ENCODE measurements around the gene CSNK2A3. TPM values are rescaled to one million over a fixed set of nuclear protein-coding genes. Genes with fewer than 3 reads are reported as not detected.
"Not testable (repeated sequence)": the region's sequence is repeated elsewhere in the genome, so short reads cannot be mapped to it uniquely, and the experiment has no call there.

CSNK2A3 gene
- 1 to 10 TPM; 1.7 to 2.1 TPM for total RNA-seq

DNA sequence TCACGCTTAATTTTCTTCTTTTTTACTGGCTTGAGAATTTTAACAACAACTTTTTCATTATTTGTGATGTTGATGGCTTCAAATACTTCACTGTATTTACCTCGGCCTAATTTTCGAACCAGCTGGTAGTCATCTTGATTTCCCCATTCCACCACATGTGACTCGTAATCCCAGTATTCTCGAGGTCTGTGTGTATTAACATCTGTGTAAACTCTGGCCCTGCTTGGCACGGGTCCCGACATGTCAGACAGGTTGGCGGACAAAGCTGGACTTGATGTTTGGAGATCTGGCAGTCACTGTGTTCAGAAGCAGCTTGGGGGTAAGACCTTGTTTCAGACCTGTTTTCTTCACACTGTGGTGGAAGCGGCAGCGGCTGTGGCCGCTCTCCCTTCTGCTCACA lies at the start of gene CSNK2A3:
Gene CSNK2A3, minus strand, starts transcription at position 373 of the 400 bp plus-strand sequence. Its CDS starts 131 bp downstream, at position 242.
- H3K9me3 Mint-ChIP-seq (ENCODE audit: low read depth); H3K36me3 Mint-ChIP-seq (ENCODE audit: low read depth); H3K4me1 Mint-ChIP-seq; CTCF ChIA-PET; H3K27ac Mint-ChIP-seq; DNase-seq; ATAC-seq; intact Hi-C loops (cut with DNase I, micrococcal nuclease); POLR2A ChIA-PET; H3K4me3 Mint-ChIP-seq: not testable (repeated sequence)
- peaks cover 11% of the 10 kb centered on the region for H3K27me3 Mint-ChIP-seq

DNA sequence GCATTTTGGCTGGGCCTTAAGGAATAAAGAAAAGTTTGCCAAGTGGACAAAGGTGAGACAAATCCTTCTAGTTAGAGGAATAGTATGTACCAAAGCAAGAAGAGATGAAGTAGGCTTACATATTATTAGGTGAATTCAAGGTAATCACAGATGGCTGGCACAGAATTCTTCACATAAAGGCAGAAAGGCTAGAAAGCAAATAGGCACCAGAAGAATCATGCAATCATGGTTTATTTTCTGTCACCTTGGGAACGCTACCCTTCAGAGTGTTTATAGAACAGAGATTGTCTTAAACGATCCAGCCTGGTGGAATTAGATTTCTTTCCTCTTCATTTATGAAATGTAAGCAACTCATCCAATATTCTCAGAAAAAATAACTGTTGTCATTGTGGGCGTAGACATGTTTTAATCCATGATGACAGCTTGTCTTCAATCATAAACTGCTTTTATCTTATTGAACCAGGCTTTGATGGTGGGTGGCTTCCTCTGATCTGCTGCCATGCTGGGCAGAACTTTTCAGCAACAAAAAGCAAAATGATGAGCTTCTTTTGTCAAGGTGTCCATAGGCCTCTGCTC lies 49.0 kb upstream of the CSNK2A3 start:
- intact Hi-C loops (cut with DNase I, micrococcal nuclease): loop anchor here in 1 of 2 experiments (1.0 kb wide), 1 partner anchor 385 kb away; no protein-coding TSS in a partner anchor
- no peak for ATAC-seq
- Mint-ChIP-seq H3K36me3 (ENCODE audit: low read depth) (no peaks in the 10 kb centered on the region), H3K9me3 (ENCODE audit: low read depth) (no peaks in the 10 kb centered on the region), H3K27me3 (peaks cover 6% of the 10 kb centered on the region), H3K4me1 (no peaks in the 10 kb centered on the region), H3K27ac (no peak overlapping the region), H3K4me3 (no peak overlapping the region)
- DNase-seq: no peak
- ChIA-PET CTCF (no interaction called here), POLR2A (no interaction called here)

DNA sequence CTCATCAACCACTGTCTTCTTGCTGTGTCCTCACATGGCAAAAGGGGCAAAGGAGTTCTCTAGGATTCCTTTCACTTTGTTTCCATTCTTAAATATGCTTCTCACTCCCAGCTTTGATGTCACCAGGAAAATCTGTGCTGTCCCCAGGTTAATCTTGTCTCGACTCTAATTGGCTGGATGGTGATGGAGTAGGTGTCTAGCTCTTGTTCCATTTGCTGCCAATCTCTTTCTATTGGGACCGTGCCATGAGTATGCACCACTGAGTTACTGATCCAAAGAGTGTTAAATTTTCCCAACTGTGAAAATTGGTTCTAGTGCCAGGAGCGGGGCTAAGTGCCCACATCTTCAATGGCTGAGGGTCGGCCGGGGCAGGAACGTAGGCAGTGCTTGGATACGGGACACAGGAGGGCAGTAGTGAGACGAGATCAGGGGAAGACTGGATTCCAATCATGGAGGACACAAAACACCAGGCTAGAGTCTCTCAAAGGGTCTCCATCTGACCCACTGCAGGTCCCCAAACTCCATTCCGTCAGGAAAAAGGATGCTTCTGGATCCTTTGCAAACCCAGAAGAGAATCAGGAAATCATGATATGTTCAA lies 47.7 kb upstream of the CSNK2A3 start:
- intact Hi-C loops (cut with DNase I, micrococcal nuclease): loop anchor here in 1 of 2 experiments (1.0 kb wide), 1 partner anchor 387 kb away; no protein-coding TSS in a partner anchor
- Mint-ChIP-seq H3K9me3 (ENCODE audit: low read depth) (no peaks in the 10 kb centered on the region), H3K36me3 (ENCODE audit: low read depth) (no peaks in the 10 kb centered on the region), H3K27ac (no peak overlapping the region), H3K4me3 (no peak overlapping the region), H3K4me1 (no peaks in the 10 kb centered on the region), H3K27me3 (peaks cover 10% of the 10 kb centered on the region)
- ChIA-PET POLR2A (interaction anchor here (0.7 kb wide), 1 partner anchor 137 kb away, joined by 3 read pairs; no protein-coding TSS in a partner anchor), CTCF (interaction anchor here (0.8 kb wide), 1 partner anchor 133 kb away, joined by 3 read pairs; no protein-coding TSS in a partner anchor)
- peak; percentile 20 for DNase-seq
- ATAC-seq: no peak

DNA sequence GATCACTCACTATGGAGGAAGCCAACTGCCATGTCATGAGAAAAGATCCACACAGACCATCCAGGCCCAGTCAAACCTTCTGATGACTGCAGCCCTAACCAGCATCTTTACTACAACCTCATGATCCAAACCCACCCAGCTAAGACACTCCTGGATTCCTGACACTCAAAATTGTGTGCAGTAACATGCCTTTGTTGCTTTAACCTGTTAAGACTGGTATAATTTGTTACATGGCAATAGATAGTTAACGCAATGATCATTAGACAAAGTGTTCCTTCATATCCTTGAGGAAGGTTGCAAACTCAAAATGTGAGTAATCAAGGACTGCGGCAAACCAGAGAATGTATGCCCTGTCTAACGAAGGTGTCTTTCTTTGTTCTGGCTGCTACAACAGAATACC lies 47.1 kb upstream of the CSNK2A3 start:
- intact Hi-C loops (cut with DNase I, micrococcal nuclease): no loop called here
- peaks cover 12% of the 10 kb centered on the region for H3K27me3 Mint-ChIP-seq
- ChIA-PET POLR2A (no interaction called here), CTCF (interaction anchor here (0.8 kb wide), 1 partner anchor 133 kb away, joined by 3 read pairs; no protein-coding TSS in a partner anchor)
- ATAC-seq (no peak), DNase-seq (no peak)
- H3K4me3 Mint-ChIP-seq: no peak overlapping the region
- no peaks in the 10 kb centered on the region for H3K4me1 Mint-ChIP-seq
- H3K36me3 Mint-ChIP-seq (ENCODE audit: low read depth): no peaks in the 10 kb centered on the region
- no peaks in the 10 kb centered on the region for H3K9me3 Mint-ChIP-seq (ENCODE audit: low read depth)
- no peak overlapping the region for H3K27ac Mint-ChIP-seq

DNA sequence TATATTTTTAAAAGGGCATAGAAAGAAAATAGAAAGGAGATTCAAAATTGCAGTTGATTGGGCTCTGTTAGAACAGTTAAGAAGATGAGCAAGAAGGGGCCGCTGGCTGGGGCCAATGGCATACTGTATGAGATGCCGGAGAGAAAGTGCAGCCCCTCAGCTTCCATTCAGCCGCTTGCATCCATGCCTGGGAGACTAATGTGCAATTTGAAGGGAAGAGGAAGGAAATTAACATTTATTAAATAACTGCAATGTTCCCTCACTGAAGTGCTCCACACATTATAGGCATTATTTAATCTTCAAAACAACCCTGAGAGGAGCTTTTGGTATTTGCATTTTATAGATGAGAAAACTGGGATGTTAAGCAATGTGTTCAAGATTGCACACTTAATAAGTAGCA lies 44.7 kb upstream of the CSNK2A3 start:
- Mint-ChIP-seq H3K4me3 (no peak overlapping the region), H3K36me3 (ENCODE audit: low read depth) (no peaks in the 10 kb centered on the region), H3K9me3 (ENCODE audit: low read depth) (no peaks in the 10 kb centered on the region), H3K27ac (no peak overlapping the region), H3K4me1 (no peaks in the 10 kb centered on the region), H3K27me3 (peaks cover 8% of the 10 kb centered on the region)
- ChIA-PET CTCF (no interaction called here), POLR2A (no interaction called here)
- ATAC-seq (no peak), DNase-seq (no peak)
- intact Hi-C loops (cut with DNase I, micrococcal nuclease): no loop called here

DNA sequence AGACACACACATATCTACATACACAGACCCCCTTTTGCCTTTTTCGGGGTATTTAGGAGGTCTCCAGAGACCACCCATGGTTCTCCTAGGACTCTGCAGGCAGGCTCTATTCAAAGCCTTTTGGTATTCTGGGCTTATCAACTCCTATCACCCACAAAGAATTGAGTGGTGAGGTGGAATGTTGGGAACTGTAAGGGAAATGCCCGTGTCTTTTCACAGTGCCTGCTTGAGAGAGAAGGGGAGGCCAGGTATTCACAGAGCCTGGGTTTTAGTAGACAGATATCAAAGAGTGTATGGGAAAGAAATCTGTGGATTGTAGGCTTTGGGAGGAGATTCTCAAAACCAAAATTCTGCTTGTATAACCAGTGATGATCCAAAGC lies 44.0 kb upstream of the CSNK2A3 start:
- DNase-seq: no peak
- ATAC-seq: no peak
- H3K4me3 Mint-ChIP-seq: no peak overlapping the region
- POLR2A ChIA-PET: no interaction called here
- no peaks in the 10 kb centered on the region for H3K4me1 Mint-ChIP-seq
- no peaks in the 10 kb centered on the region for H3K36me3 Mint-ChIP-seq (ENCODE audit: low read depth)
- H3K27me3 Mint-ChIP-seq: peaks cover 6% of the 10 kb centered on the region
- intact Hi-C loops (cut with DNase I, micrococcal nuclease): no loop called here
- no peaks in the 10 kb centered on the region for H3K9me3 Mint-ChIP-seq (ENCODE audit: low read depth)
- CTCF ChIA-PET: interaction anchor here (0.7 kb wide), 1 partner anchor 11 kb away, joined by 4 read pairs; no protein-coding TSS in a partner anchor
- H3K27ac Mint-ChIP-seq: no peak overlapping the region

DNA sequence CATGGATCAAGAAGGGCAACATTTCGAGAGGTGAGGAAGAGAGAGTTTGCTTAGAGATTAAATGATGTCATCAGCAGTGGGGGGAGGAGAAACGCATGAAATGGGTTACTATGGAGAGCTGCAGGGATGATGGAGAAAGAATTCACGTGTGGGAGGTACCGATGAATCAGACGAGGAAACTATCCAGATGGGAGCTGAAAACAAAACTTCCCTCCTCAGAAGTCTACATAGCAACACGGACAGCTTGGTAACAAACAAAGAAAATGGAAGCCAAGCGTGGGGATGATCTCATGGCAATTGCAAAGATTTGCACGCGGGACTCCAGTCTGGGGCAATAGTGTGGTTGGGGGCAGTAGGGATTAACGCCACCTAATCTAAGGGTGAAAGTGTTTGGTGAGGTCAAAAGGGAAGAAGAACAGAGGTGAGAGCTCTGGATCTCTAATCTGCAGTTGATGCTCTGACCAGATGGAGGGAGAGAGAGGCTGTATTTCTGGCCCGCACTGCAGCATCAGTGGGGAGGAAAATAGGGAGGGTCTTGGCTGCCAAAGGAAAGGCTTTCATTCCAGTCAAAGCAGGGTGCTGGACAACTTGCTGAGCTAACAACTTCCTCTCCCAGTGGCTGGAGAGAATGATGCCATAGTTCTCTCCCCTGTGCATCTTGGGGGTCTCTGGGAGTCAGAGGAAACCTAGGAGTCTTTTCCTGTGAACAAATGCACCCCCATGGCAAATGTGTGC lies 43.4 kb upstream of the CSNK2A3 start:
- intact Hi-C loops (cut with DNase I, micrococcal nuclease): no loop called here
- CTCF ChIA-PET: interaction anchor here (0.7 kb wide), 1 partner anchor 10 kb away, joined by 4 read pairs; no protein-coding TSS in a partner anchor
- H3K27me3 Mint-ChIP-seq: peaks cover 6% of the 10 kb centered on the region
- no peaks in the 10 kb centered on the region for H3K9me3 Mint-ChIP-seq (ENCODE audit: low read depth)
- POLR2A ChIA-PET: no interaction called here
- no peak overlapping the region for H3K4me3 Mint-ChIP-seq
- no peak overlapping the region for H3K27ac Mint-ChIP-seq
- DNase-seq (no peak), ATAC-seq (no peak)
- no peaks in the 10 kb centered on the region for H3K4me1 Mint-ChIP-seq
- H3K36me3 Mint-ChIP-seq (ENCODE audit: low read depth): no peaks in the 10 kb centered on the region

DNA sequence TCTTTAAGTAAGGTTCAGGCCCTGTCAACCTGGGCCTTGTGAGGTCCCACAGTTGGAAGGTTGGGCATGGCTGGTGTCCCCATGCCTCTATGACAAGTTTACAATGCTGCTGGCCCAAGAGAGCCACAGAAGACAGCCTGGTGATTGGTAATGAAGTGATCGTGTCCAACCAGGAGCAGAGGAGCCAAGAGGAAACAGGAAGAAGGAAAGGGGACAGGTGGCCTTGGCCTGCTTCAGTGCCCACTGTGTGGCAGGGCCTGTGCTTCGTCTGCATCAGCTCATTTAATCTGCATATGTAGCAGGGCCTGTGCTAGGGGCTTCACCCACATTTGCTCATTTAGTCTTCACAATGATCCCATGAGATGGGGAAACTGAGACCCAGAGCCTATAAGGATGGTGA lies 42.1 kb upstream of the CSNK2A3 start:
- ATAC-seq: no peak
- Mint-ChIP-seq H3K27me3 (peaks cover 6% of the 10 kb centered on the region), H3K9me3 (ENCODE audit: low read depth) (no peaks in the 10 kb centered on the region), H3K27ac (no peak overlapping the region), H3K36me3 (ENCODE audit: low read depth) (no peaks in the 10 kb centered on the region), H3K4me1 (no peaks in the 10 kb centered on the region), H3K4me3 (no peak overlapping the region)
- intact Hi-C loops (cut with DNase I, micrococcal nuclease): no loop called here
- DNase-seq: no peak
- ChIA-PET POLR2A (no interaction called here), CTCF (no interaction called here)

DNA sequence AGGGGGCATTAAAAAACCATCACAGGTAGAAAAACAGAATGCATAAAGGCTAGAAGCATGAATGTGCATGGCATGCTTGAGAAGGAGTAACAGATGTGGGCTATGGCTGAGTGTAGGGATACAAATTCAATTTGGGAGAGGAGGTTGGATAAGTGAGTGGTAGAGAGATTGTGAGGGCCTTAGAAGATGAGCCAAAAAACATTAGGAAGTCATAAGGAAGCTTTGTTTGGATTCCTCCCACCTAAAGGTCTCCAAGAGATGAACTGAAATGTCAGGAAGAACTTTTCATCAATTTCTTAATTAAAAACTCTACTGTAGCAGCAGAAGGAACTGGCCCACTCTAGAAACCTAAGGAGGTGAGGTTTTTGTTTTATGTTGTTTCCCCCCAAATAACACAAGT lies 41.2 kb upstream of the CSNK2A3 start:
- Mint-ChIP-seq H3K4me3 (no peak overlapping the region), H3K27ac (no peak overlapping the region), H3K9me3 (ENCODE audit: low read depth) (no peaks in the 10 kb centered on the region), H3K27me3 (peaks cover 6% of the 10 kb centered on the region), H3K36me3 (ENCODE audit: low read depth) (no peaks in the 10 kb centered on the region), H3K4me1 (no peaks in the 10 kb centered on the region)
- intact Hi-C loops (cut with DNase I, micrococcal nuclease): no loop called here
- no peak for ATAC-seq
- ChIA-PET POLR2A (no interaction called here), CTCF (no interaction called here)
- no peak for DNase-seq

DNA sequence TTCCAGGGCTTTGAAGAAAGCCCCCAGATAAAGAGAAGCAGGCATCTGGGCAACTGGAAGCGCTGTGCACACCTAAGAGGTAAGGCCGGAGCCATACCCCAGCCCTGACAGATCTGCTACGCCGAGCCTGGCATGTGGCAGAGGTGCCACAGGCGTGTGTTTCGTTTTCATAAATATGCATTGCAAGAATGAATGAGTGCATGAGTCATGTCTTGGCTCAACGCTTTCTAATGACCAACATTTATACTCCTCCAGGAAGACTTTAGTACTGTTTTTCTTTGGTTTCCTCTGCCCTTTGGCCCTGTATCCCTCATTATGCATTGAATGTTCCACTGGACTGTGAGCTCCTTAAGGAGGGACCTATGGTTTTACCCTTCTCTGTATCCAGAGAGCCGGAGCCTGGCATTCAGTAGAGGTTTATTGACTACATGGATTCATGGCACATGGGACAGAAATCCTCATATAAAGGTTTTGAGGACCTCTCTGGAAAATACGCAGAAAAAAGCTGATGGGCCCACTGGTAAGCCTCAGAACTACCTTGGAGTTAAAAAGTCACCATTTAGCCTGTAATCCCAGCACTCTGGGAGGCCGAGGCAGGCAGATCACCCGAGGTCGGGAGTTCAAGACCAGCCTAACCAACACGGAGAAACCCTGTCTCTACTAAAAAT lies 38.9 kb upstream of the CSNK2A3 start:
- Mint-ChIP-seq H3K4me3 (no peak overlapping the region), H3K36me3 (ENCODE audit: low read depth) (no peaks in the 10 kb centered on the region), H3K27ac (no peak overlapping the region), H3K4me1 (no peaks in the 10 kb centered on the region), H3K9me3 (ENCODE audit: low read depth) (no peaks in the 10 kb centered on the region), H3K27me3 (peaks cover 6% of the 10 kb centered on the region)
- intact Hi-C loops (cut with DNase I, micrococcal nuclease): no loop called here
- ATAC-seq: no peak
- DNase-seq: no peak
- POLR2A ChIA-PET: no interaction called here
- CTCF ChIA-PET: interaction anchor here (0.7 kb wide), 1 partner anchor 1126 kb away, joined by 3 read pairs; no protein-coding TSS in a partner anchor

DNA sequence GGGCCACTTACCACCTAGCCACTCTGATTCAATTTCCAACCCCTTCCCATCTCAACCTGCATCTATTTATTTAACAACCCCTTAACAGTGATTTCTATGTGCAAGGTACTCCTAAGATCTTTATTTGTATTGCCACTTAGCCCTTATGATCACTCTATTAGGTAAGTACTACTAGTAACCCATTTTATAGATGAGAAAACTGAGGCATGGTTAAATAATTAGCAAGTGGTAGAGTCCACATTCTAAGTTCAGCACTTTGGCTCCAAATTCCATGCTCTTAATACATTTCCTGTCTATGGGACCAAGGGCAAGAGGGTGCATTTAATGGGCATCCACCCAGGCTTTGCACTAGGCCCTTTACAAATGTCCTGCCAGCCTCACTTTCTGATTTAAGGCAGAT lies 38.1 kb upstream of the CSNK2A3 start:
- ATAC-seq: no peak
- Mint-ChIP-seq H3K4me3 (no peak overlapping the region), H3K27ac (no peak overlapping the region), H3K36me3 (ENCODE audit: low read depth) (no peaks in the 10 kb centered on the region), H3K27me3 (peaks cover 3% of the 10 kb centered on the region), H3K4me1 (no peaks in the 10 kb centered on the region), H3K9me3 (ENCODE audit: low read depth) (no peaks in the 10 kb centered on the region)
- ChIA-PET CTCF (no interaction called here), POLR2A (no interaction called here)
- DNase-seq: no peak
- intact Hi-C loops (cut with DNase I, micrococcal nuclease): no loop called here
